HPDE6-E6E7 (cell line): Measurements from ENCODE around the gene CDH15.
"Not testable (repeated sequence)": the region's sequence is repeated elsewhere in the genome, so short reads cannot be mapped to it uniquely, and the experiment has no call there.

Source experiments
- DNase-seq: peaks from one replicate; pipeline ENCODE4 v3.0.0; 2011; ENCODE audit warnings: missing footprints; ENCODE audit errors: extremely low spot score

The CDH15 gene

DNA sequence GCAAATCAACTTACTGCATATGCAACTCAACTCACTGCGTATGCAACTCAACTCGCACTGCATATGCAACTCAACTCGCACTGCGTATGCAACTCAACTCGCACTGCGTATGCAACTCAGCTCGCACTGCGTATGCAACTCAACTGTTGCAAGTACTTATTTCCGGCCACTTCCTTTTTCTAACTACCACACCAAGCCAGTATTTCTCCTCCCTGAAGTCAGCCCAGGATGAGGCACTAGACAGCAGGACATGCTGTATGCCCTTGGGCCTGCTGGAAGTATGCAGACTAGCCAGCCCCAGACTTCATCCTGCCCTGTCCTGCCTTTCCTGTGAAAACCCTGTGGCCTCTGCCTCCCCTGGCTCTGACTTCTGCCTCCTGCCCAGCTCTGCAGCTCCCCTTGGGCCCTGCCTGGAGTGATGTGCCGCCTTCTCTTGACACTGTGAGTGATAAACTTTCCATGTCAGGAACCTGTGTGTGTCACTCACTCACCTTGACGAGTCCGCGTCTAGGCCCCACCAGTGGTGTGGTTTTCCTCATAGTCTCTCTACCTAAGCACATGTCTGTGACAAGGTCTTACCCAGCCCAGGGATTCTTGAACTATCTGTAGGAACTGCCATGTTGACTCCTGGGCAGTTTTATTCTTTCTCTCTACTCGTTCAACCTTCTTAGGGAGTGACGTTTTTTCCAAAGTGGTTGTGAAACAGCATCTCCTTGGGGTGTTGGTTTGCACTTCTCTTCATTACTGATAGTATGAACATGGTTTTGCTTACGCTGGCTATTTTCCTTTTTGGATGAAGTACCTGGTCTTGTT lies 62.3 kb downstream of the CDH15 start:
- no peak for DNase-seq

DNA sequence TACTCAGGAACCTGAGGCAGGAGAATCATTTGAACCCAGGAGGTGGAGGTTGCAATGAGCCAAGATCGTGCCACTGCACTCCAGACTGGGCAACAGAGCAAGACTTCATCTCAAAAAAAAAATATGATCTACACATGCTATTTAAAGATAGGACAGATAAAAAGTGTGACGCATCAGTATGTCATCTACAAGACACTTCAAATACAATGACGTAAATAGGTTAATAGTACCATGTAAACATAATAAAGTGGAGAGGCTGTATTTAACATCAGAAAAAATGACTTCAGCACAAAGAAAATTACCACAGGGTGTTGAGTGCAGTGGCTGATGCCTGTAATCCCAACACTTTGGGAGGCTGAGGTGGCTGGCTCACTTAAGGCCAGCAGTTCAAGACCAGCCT lies 66.2 kb downstream of the CDH15 start:
- no peak for DNase-seq

DNA sequence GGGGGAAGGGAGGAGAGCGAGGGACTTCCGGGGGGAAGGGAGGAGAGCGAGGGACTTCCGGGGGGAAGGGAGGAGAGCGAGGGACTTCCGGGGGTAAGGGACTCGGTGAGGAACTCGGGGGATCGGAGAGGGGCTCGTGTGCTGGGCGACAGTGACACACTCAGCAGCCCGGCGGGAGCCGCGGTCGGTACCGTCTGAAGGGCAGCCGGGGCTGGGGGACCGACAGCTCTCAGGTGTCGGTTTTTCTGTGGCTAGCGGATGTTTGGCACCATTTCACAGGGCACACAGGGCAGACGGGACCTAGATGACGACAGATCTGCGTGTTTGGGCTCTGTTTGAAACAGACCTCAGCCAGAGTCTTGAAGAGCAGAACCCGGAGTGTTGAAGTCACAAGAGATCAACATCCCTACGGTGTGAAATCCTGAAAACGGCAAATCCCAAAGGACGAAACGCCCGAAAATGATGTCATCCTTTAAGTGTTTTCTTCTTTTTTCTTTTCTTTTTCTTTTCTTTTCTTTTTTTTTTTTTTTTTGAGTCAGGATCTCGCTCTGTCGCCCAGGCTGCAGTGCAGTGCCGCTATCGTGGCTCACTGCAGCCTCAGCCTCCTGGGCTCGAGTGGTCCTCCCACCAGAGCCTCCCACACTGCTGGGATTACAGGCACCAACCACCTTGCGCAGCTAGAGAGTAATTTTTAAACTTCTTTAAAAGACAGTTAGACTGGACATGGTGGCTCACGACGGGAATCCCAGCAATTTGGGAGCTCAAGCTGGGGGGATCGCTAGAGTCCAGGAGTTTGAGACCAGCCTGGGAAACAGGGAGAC lies 69.8 kb downstream of the CDH15 start:
- peak; percentile 57 for DNase-seq

DNA sequence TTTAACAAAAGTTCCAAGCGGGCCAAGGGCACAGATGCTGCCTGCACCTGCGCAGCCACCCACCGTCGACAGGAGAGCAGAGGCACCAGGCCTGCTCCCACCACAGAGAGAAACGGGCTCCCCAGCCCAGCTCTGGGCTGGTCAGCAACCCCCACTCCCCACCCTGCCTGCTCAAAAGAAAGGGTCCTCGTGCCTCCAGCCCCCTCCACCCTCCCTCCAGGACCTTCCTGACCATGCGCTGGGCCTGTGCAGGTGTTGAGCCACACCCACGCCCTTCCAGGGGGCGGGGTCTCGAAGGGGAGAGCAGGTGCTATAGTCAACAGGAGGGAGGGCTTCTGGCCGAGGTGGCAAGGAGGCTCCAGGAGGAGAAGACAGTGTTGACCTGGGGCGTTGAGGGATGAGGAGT lies 71.2 kb downstream of the CDH15 start:
- no peak for DNase-seq

DNA sequence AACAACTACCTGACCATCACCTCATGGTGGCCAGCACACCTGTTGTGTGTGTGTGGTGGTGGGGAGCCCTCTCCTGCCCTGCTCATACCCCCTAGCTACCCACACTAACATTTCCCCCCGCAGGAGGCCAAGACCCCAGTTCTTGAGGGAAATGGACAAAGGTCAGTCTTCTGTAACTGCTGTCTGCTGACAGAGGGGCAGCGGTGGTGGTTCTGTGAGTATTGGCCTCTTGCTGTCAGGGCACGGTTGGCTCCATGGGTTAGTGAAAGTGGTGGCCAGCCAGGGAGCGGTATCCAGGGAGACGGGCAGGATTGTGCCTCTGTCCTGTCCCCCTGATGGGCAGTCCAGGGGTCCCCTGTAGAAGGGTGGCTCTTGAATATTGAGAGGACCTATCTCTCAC lies 72.1 kb downstream of the CDH15 start:
- no peak for DNase-seq

DNA sequence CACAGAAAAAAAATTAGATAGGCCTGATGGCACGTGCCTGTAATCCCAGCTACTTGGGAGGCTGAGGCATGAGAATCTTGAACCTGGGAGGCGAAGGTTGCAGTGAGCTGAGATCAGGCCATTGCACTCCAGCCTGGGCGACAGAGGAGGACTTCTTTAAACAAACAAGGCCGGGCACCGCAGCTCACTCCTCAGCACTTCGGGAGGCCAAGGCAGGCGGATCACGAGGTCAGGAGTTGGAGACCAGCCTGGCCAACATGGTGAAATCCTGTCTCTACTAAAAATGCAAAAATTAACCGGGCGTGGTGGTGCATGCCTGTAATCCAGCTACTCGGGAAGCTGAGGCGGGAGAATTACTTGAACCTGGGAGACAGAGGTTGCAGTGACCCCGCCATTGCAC lies 72.7 kb downstream of the CDH15 start:
- DNase-seq, result not testable (repeated sequence)

DNA sequence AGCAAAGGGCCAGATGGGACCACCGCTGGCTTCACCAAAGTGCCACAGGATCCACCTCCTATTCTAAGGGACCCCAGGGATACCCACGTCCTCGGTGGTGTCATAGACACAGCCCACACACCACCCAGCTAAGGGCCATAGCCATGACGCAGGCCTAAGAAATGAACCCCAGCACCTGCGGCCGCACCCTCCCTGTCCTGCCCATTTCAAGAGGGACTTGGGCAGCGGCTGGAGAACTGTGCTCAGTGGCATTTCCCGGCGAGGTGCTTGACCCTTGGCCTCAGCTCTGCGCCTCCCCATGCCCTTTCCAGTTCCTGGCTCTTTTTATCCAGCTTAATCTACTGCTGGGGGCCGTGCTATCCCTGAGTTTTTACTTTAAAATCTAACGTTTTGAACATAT lies 73.2 kb downstream of the CDH15 start:
- DNase-seq, result no peak
